Glutamatergic neuron (in vitro differentiated cells): ENCODE results near the gene TTC39C. TPM values are rescaled to one million over a fixed set of nuclear protein-coding genes. Genes with fewer than 3 reads are reported as not detected.
A peak's percentile ranks its signal among the peaks of the same experiment; 100 is the strongest.

Experiments
- DNase-seq: peaks from one replicate; pipeline ENCODE4 v3.0.0; 2022
- H3K27ac Mint-ChIP-seq: one replicate; pipeline ENCODE4 v1.8.0; 2020; ENCODE audit warnings: mild to moderate bottlenecking, mixed read lengths, inconsistent platforms; ENCODE audit not compliant: unreplicated experiment
- H3K27me3 Mint-ChIP-seq: one replicate; pipeline ENCODE4 v1.8.0; 2020; ENCODE audit warnings: mild to moderate bottlenecking, moderate library complexity, mixed read lengths, inconsistent platforms; ENCODE audit not compliant: unreplicated experiment
- H3K36me3 Mint-ChIP-seq: one replicate; pipeline ENCODE4 v1.8.0; 2020; ENCODE audit warnings: mild to moderate bottlenecking, mixed read lengths, inconsistent platforms; ENCODE audit not compliant: unreplicated experiment
- H3K4me1 Mint-ChIP-seq: one replicate; pipeline ENCODE4 v1.8.0; 2020; ENCODE audit warnings: mild to moderate bottlenecking, low read depth, mixed read lengths, inconsistent platforms; ENCODE audit not compliant: unreplicated experiment
- H3K4me3 Mint-ChIP-seq: one replicate; pipeline ENCODE4 v1.8.0; 2020; ENCODE audit warnings: mild to moderate bottlenecking, mixed read lengths, inconsistent platforms; ENCODE audit not compliant: unreplicated experiment
- H3K9me3 Mint-ChIP-seq: one replicate; pipeline ENCODE4 v1.8.0; 2020; ENCODE audit warnings: mild to moderate bottlenecking, moderate library complexity, mixed read lengths, inconsistent platforms; ENCODE audit not compliant: unreplicated experiment
- CTCF ChIP-seq: fragments of 200-600 bp; sonication (generic); IDR thresholded peaks from one replicate; pipeline ENCODE4 v1.5.0; 2021; ENCODE audit not compliant: partially characterized antibody, unreplicated experiment
- total RNA-seq: library from RNA; stranded (reverse); fragmentation: NEBNext Ultra II Directional; extraction: Animal tissue kit (Norgen Biotek cat#: 25700); gene quantifications from one replicate; pipeline ENCODE4 v1.2.1, GENCODE V29; 2021; ENCODE audit not compliant: unreplicated experiment

TTC39C gene
- total RNA-seq, 1 donor from 2014 or later = 29.2 TPM

GRCh38 chr18:23983112-23983511 is 31.4 kb upstream of the TTC39C start:
- DNase-seq = no peak
- peaks cover 21% of the 10 kb centered on the region for H3K4me1 Mint-ChIP-seq
- TF ChIP-seq CTCF = no peak
- H3K36me3 Mint-ChIP-seq = no peaks in the 10 kb centered on the region
- H3K27me3 Mint-ChIP-seq = peaks cover 5% of the 10 kb centered on the region
- peak overlapping the region; percentile 79 for H3K4me3 Mint-ChIP-seq
- peak overlapping the region; percentile 93 for H3K27ac Mint-ChIP-seq
- H3K9me3 Mint-ChIP-seq = peaks cover 3% of the 10 kb centered on the region

DNA sequence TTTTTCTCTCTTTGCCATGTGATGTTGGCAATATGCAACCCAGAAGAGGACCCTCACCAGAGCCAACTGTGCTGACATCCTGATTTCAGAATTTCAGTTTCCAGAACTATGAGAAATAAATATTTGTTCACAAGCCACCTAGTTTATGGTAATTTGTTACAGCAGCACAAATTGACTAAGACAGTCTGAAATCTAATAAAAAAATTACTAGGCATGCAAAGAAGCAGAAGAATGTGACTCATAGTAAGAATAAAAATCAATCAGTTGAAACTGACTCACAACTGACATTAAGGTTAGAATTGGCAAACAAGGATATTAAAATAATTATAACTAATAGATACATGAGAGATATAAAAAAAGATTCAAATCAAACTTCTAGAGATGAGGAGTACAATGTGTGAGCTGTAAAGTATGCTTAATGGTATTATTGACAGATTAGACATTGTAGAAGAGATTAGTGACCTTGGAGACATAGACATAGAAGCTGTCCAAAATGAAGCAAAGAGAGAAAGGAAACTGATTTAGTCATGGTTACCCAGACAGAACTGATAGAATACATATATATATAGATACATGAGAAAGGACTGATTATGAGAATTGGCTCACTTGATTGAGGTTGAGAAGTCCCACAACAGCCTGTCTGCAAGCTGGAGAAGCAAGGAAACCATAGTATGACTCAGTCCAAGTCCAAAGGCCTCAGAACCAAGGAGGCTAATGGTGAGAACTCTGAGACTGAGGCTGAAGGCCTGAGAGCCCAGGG is 27.8 kb upstream of the TTC39C start:
- Mint-ChIP-seq H3K27me3 (peaks cover 3% of the 10 kb centered on the region), H3K4me1 (peaks cover 12% of the 10 kb centered on the region), H3K4me3 (no peak overlapping the region), H3K36me3 (no peaks in the 10 kb centered on the region), H3K27ac (no peak overlapping the region), H3K9me3 (peaks cover 3% of the 10 kb centered on the region)
- no peak for DNase-seq
- no peak for TF ChIP-seq CTCF

DNA sequence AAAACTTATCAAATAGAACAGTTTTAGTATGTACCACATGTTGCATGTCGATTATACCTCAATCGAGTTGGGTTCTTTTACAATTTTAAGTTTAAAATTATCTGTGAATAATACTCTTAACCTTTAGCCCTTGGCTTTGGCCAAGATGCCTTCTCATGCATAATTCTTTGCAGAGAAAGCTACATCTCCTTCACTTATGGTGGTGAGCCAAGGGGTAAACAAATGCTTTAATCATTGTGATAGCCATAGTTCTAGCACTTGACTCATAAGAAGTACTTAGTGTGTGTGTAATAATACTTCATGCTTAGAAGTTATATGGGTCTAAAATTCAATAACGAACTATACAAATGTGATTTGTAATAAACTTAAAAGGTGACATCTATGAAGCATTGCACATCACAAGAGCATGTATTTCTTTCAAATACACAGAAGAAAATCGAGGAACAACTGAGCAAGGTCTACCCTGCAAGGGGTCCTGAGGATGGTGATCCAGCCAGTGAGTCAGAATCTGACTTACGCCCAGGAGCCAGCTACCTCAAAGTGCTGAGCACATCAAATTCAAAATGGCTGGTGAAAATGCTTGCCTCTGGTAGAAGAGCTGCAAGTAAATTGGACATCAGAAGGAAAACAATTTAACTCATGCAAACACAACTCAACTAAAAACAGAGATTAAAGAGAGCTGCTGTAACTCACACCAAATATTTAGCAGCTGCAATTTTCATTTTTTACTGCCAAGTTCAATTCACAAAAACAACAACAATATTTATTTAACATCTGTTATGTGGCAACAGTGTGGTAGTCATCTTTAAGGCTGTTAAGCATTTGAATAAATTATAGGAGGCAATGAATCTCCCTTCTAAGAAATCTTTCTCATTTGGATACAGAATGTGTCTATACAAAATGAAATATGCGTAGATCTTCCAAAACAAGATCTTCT is 23.8 kb upstream of the TTC39C start:
- H3K9me3 Mint-ChIP-seq = no peaks in the 10 kb centered on the region
- no peak overlapping the region for H3K27ac Mint-ChIP-seq
- no peak for TF ChIP-seq CTCF
- no peaks in the 10 kb centered on the region for H3K36me3 Mint-ChIP-seq
- H3K4me3 Mint-ChIP-seq = no peak overlapping the region
- H3K4me1 Mint-ChIP-seq = peaks cover 18% of the 10 kb centered on the region
- no peak for DNase-seq
- no peaks in the 10 kb centered on the region for H3K27me3 Mint-ChIP-seq

- Mint-ChIP-seq H3K36me3 (no peaks in the 10 kb centered on the region), H3K27ac (peak overlapping the region; percentile 48), H3K4me1 (peaks cover 18% of the 10 kb centered on the region), H3K27me3 (no peaks in the 10 kb centered on the region), H3K4me3 (no peak overlapping the region), H3K9me3 (no peaks in the 10 kb centered on the region)
- TF ChIP-seq CTCF = no peak
- DNase-seq = no peak
These were observed 22.2 kb upstream of the TTC39C start for GRCh38 chr18:23992089-23992940.
